Measurements from ENCODE around the gene NRF1. TPM values are rescaled to one million over a fixed set of nuclear protein-coding genes. Genes with fewer than 3 reads are reported as not detected.

The NRF1 gene
- total and polyA plus RNA-seq, 10 of the 15 experiments (the other 5 are each of a cell fraction or from before 2014, with no cell fraction given) = 3.5 to 23.1 (median 13.5) TPM

DNA sequence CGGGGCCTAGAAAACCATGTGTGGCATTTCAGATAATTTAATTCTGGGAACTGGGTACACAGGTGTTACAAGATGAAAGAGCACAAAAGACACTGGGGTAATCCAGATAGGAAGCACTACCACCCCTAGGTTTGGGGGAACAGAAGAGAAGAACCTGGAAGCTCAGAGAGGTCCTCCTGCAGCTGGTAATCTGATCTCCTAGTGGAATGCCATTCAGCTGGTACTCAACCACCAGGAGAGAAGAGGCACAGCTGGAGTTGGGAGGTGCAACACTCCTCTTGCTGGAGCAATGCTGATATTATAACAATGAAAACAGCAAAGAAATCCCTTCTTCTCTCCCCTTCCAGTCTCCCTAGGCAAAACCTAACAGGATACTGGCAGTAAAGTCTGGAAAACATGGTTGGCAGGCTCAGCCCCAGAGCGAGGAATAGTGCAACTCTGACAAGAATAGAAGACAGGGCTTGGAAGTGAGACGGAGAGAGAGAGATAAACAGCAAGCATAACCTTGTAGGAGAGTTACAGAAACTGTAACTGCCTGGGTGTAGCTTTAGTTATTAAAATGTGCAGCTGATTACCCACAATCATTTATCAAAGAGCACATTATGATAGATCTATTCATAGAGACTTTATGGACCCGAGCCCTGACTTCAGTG, 35.0 kb downstream of the NRF1 start:
- no peak for DNase-seq (ENCODE audit: low read depth, low spot score)
- Histone ChIP-seq H3K27me3 (replicated peaks in 1 of 2; ENCODE audit: control insufficient read depth in 2 of 2, insufficient read depth in 2 of 2, low read length in 1 of 2) (no peaks in the 10 kb centered on the region), H3K4me2 (ENCODE audit: control insufficient read depth, insufficient read depth) (no peak overlapping the region), H3K4me3 (no peak overlapping the region), H3K9me3 (replicated peaks; ENCODE audit: control insufficient read depth, insufficient read depth, low read length) (no peaks in the 10 kb centered on the region), H2AFZ (ENCODE audit: control insufficient read depth, low read depth, low read length) (no peak overlapping the region), H3K27ac (ENCODE audit: control insufficient read depth, insufficient read depth) (no peak overlapping the region), H4K20me1 (ENCODE audit: control insufficient read depth, insufficient read depth) (no peaks in the 10 kb centered on the region), H3K9ac (ENCODE audit: control insufficient read depth, insufficient read depth, low read length) (no peak overlapping the region), H3K4me1 (ENCODE audit: control insufficient read depth, insufficient read depth, low read length) (peaks cover 5% of the 10 kb centered on the region; the same call in 1 of the 2 replicates), H3K79me2 (ENCODE audit: control insufficient read depth, insufficient read depth, low read length) (peaks cover 1% of the 10 kb centered on the region; the same call in 1 of the 2 replicates), H3K36me3 (ENCODE audit: control insufficient read depth in 2 of 2, insufficient read depth in 2 of 2, low read length in 1 of 2) (peaks cover 0 to 2% of the 10 kb centered on the region in 2 experiments; a peak in 3 of 4 replicates)
- intact Hi-C loops (cut with micrococcal nuclease; ENCODE audit: unreplicated experiment) = no loop called here
- RAD21 ChIA-PET (ENCODE audit: unreplicated experiment) = interaction anchor here (0.6 kb wide), 1 partner anchor 719 kb away, joined by 3 read pairs; no protein-coding TSS in a partner anchor
- in situ Hi-C loops (cut with MboI) = loop anchor here (10.0 kb wide), 1 partner anchor 302 kb away; no protein-coding TSS in a partner anchor
- TF ChIP-seq HDAC6 (IDR thresholded peaks at IDR 0.05; ENCODE audit: unreplicated experiment) = no peak
- TF ChIP-seq JUNB (IDR thresholded peaks at IDR 0.05) = no peak
- TF ChIP-seq SUPT20H (IDR thresholded peaks at IDR 0.05; ENCODE audit: borderline replicate concordance, control insufficient read depth, low read depth, low read length) = no peak
- TF ChIP-seq ZZZ3 (IDR thresholded peaks at IDR 0.05; ENCODE audit: control insufficient read depth, insufficient read length, low read depth) = no peak
- no peak for TF ChIP-seq DPF2 (IDR thresholded peaks at IDR 0.05)
- TF ChIP-seq, protein P1, sequence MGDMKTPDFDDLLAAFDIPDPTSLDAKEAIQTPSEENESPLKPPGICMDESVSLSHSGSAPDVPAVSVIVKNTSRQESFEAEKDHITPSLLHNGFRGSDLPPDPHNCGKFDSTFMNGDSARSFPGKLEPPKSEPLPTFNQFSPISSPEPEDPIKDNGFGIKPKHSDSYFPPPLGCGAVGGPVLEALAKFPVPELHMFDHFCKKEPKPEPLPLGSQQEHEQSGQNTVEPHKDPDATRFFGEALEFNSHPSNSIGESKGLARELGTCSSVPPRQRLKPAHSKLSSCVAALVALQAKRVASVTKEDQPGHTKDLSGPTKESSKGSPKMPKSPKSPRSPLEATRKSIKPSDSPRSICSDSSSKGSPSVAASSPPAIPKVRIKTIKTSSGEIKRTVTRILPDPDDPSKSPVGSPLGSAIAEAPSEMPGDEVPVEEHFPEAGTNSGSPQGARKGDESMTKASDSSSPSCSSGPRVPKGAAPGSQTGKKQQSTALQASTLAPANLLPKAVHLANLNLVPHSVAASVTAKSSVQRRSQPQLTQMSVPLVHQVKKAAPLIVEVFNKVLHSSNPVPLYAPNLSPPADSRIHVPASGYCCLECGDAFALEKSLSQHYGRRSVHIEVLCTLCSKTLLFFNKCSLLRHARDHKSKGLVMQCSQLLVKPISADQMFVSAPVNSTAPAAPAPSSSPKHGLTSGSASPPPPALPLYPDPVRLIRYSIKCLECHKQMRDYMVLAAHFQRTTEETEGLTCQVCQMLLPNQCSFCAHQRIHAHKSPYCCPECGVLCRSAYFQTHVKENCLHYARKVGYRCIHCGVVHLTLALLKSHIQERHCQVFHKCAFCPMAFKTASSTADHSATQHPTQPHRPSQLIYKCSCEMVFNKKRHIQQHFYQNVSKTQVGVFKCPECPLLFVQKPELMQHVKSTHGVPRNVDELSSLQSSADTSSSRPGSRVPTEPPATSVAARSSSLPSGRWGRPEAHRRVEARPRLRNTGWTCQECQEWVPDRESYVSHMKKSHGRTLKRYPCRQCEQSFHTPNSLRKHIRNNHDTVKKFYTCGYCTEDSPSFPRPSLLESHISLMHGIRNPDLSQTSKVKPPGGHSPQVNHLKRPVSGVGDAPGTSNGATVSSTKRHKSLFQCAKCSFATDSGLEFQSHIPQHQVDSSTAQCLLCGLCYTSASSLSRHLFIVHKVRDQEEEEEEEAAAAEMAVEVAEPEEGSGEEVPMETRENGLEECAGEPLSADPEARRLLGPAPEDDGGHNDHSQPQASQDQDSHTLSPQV (IDR thresholded peaks at IDR 0.05) = no peak
- no peak for TF ChIP-seq SRF (IDR thresholded peaks at IDR 0.05; ENCODE audit: low read depth in 2 of 2, low read length in 2 of 2)
- TF ChIP-seq BRCA1 (IDR thresholded peaks at IDR 0.05; ENCODE audit: low read depth, low read length) = no peak
- no peak for TF ChIP-seq HCFC1 (IDR thresholded peaks at IDR 0.05; ENCODE audit: low read length)
- CTCF ChIA-PET = interaction anchor here (0.6 to 2.0 kb wide), 4 partner anchors 12 to 316 kb away, joined by 3 to 6 read pairs (median 3); partner anchors contain the start of gene NRF1
- SMC1A ChIA-PET (ENCODE audit: uncharacterized antibody, unreplicated experiment) = interaction anchor here (0.7 to 3.0 kb wide), 2 partner anchors 16 to 34 kb away, joined by 3 to 13 read pairs; no protein-coding TSS in a partner anchor
- FAIRE-seq = no peak
- 33% methylated on average over 4 of the region's 4 CpGs for WGBS (ENCODE audit: insufficient coverage, insufficient replicate concordance, low lambda C conversion rate, missing lambda C conversion rate)
- no peak for ATAC-seq
- no TSS peak for BruUV-seq (replicated peaks)
- POLR2A ChIA-PET = interaction anchor here (0.7 to 1.0 kb wide), 2 partner anchors 10 to 30 kb away, joined by 3 read pairs; no protein-coding TSS in a partner anchor
